BE2C (cell line): ENCODE measurements around the gene HINFP.
A peak's percentile ranks its signal among the peaks of the same experiment; 100 is the strongest.
"Not testable (repeated sequence)": the region's sequence is repeated elsewhere in the genome, so short reads cannot be mapped to it uniquely, and the experiment has no call there.

Experiments
- DNase-seq: peaks from one replicate; pipeline ENCODE4 v3.0.0-alpha.2; 2020
- H3K27me3 ChIP-seq: fragments of 250-450 bp; sonication (Bioruptor Pico); 2 replicates; pipeline ENCODE4 v1.5.1; 2020; ENCODE audit warnings: mild to moderate bottlenecking
- H3K36me3 ChIP-seq: fragments of 250-450 bp; sonication (Bioruptor Pico); 2 replicates; pipeline ENCODE4 v1.5.1; 2020; ENCODE audit warnings: mild to moderate bottlenecking
- H3K4me1 ChIP-seq: fragments of 250-450 bp; sonication (Bioruptor Pico); 2 replicates; pipeline ENCODE4 v1.5.1; 2020
- H3K4me3 ChIP-seq: 2 replicates; pipeline ENCODE4 v1.5.1; 2011; ENCODE audit warnings: low read depth, low read length
- H3K9me3 ChIP-seq: fragments of 250-450 bp; sonication (Bioruptor Pico); 2 replicates; pipeline ENCODE4 v1.5.1; 2020
- TF ChIP-seq, protein P1 (sequence below): IDR thresholded peaks from 2 replicates; pipeline ENCODE4 v1.5.1; 2012; ENCODE audit warnings: mild to moderate bottlenecking, low read depth, low read length

Gene HINFP

DNA sequence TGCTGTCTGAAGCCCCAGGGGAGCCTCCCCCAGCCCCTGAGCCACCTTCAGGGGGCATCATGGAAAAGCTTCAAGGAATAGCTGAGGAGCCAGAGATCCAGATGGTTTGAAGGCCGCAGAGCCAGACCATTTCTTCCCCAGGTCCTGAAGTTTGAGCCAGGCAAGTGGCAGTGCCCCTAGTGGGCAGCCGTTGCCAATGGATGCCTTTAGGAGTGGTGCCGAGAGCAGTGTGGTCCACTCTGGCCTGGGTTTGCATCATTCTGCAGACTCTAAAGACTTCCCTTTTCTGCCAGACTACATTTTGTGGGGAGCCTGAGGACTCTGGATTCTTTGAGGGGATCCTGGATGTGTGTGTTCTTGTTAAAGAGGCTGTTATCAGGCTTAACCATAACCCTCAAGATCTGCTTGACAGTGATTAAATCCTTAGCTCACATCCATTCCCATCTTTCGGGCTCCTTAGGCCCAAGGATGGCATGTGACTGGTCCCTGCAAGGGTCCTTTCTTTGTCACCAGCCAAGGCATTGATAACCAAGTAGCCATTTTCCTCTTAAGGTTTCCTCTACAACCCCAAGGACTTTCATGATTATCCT is 13.1 kb downstream of the HINFP start:
- Histone ChIP-seq H3K27me3 (no peaks in the 10 kb centered on the region), H3K9me3 (no peaks in the 10 kb centered on the region), H3K4me1 (no peaks in the 10 kb centered on the region), H3K36me3 (peaks cover 43% of the 10 kb centered on the region), H3K4me3 (no peak overlapping the region)
- DNase-seq = peak; percentile 36
- TF ChIP-seq, protein P1, sequence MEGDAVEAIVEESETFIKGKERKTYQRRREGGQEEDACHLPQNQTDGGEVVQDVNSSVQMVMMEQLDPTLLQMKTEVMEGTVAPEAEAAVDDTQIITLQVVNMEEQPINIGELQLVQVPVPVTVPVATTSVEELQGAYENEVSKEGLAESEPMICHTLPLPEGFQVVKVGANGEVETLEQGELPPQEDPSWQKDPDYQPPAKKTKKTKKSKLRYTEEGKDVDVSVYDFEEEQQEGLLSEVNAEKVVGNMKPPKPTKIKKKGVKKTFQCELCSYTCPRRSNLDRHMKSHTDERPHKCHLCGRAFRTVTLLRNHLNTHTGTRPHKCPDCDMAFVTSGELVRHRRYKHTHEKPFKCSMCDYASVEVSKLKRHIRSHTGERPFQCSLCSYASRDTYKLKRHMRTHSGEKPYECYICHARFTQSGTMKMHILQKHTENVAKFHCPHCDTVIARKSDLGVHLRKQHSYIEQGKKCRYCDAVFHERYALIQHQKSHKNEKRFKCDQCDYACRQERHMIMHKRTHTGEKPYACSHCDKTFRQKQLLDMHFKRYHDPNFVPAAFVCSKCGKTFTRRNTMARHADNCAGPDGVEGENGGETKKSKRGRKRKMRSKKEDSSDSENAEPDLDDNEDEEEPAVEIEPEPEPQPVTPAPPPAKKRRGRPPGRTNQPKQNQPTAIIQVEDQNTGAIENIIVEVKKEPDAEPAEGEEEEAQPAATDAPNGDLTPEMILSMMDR = peak; percentile 66

DNA sequence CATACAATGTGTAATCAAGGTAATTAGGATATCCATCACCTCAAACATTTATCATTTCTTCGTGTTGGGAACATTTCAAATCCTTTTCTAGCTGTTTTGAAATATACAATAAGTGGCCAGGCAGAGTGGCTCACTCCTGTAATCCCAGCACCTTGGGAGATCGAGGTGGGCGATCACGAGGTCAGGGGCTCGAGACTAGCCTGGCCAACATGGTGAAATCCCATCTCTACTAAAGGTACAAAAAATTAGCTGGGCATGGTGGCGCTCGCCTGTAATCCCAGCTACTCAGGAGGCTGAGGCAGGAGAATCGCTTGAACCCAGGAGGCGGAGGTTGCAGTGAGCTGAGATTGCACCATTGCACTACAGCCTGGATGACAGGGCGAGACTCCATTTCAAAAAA is 17.9 kb downstream of the HINFP start:
- H3K4me3 ChIP-seq, H3K27me3 ChIP-seq, DNase-seq: not testable (repeated sequence)

DNA sequence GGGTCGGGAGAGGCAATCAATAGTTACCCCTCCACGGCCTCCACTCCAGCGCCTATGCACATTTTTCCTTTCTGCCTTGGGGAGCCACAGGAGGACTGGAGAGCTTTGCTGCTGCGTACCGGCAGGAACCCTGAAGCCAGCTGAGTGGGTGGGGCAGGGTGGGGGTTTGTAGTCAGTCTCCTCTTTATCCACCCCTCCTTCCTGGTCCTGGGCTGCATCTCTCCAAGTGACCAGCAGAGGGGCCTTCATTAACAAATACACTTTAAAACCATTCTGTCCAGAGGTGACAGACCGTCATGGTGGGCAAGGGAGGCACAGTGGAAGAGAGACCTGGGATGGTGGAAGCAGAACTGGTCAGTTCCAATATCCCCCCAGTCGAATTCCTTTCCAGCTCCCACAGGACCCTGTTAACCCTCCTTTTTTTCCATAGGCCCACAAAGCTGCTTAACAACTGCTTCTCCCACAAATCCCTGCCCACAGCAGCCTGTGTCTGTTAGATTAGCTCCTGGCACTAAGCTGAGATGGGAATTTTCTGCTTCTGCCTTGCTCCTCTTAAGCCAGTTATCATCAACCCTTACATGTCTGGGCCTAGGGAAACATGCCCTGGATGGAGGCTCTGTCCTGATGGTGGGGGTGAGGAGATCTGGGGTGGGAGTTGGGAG is 23.6 kb downstream of the HINFP start:
- Histone ChIP-seq H3K4me3 (no peak overlapping the region), H3K4me1 (no peaks in the 10 kb centered on the region), H3K27me3 (peaks cover 4% of the 10 kb centered on the region; the same call in 1 of the 2 replicates), H3K9me3 (no peaks in the 10 kb centered on the region), H3K36me3 (no peaks in the 10 kb centered on the region)
- peak; percentile 81 for DNase-seq
- TF ChIP-seq, protein P1 = peak; percentile 72

More for the DNA sequence above, 17.9 kb downstream of the HINFP start:
- not testable (repeated sequence) for H3K9me3 ChIP-seq, H3K36me3 ChIP-seq, H3K4me1 ChIP-seq

DNA sequence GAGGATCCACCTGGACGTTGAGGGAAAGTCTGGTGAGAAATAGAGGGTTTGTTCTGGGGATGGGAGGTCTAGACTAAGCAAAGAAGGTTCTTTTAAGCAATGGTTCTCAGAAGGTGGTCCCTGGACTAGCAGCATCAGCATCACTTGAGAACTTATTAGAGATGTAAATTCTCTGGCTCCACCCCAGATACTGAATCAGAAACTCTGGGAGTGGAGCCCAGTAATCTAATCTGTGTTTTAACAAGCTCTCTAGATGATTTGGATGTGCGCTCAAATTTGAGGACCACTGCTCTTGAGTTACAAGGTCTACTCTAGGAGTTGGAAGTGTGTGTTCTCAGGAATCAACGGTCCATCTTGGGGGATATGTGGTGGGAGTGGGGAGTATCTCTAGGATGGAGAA is 24.2 kb downstream of the HINFP start:
- TF ChIP-seq, protein P1 = no peak
- Histone ChIP-seq H3K9me3 (no peaks in the 10 kb centered on the region), H3K4me3 (no peak overlapping the region), H3K4me1 (no peaks in the 10 kb centered on the region), H3K27me3 (peaks cover 4% of the 10 kb centered on the region; the same call in 1 of the 2 replicates), H3K36me3 (no peaks in the 10 kb centered on the region)
- no peak for DNase-seq

DNA sequence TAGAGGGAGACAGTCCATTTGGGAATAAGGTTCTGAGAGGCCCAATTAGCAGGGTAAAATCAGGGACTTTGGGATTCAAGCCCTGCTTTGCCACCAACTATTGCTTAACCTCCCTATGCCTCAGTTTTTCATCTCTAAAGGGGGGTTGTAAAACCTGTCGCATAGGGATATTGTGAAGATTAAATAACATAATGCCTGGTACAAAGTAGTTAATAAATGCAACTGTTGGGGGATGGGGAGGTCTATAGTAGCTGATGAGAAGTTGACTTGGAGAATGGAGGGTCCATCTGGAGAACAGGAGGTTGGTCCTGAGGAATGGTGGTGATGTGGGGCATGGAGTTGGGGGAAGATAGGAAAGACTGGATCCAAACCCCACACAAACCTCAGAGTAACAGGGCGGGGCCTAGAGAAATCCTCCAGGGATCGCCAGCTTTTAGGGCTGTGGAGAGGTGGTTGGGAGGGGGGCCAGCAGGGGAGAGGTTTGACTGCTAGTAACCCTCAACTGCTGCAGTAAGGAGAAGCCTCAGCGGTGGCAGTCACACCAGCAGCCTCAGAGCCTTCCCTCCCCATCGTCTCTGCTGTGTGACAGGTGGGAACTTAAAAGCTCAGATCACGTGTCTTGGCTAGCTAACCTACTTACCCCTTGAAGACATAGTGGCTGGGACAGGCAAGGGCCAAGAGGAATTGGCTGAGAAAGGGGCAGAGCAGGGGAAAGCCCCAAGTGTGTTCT is 26.4 kb downstream of the HINFP start:
- Histone ChIP-seq H3K9me3 (no peaks in the 10 kb centered on the region), H3K4me1 (no peaks in the 10 kb centered on the region), H3K36me3 (no peaks in the 10 kb centered on the region), H3K27me3 (peaks cover 4% of the 10 kb centered on the region; the same call in 1 of the 2 replicates), H3K4me3 (no peak overlapping the region)
- no peak for DNase-seq
- TF ChIP-seq, protein P1 = no peak

DNA sequence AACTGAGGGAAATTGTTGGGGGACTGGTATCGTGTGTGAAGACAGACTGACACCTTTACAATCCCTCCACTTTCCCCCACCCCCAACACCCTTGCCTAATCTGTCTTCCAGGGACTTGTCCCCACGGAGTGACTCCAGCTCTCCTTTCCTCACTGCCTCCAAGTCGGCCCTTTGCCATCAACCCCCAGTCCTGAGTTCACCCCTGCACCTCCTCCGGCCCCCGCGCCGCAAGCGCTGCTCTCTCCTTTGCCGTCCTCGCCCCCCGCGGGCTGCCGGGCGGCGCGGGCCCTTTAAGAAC is 27.3 kb downstream of the HINFP start:
- Histone ChIP-seq H3K36me3 (no peaks in the 10 kb centered on the region), H3K9me3 (no peaks in the 10 kb centered on the region), H3K4me3 (peak overlapping the region; percentile 58), H3K27me3 (peaks cover 4% of the 10 kb centered on the region; the same call in 1 of the 2 replicates), H3K4me1 (no peaks in the 10 kb centered on the region)
- no peak for DNase-seq
- TF ChIP-seq, protein P1 = no peak
